GM18907 (cell line): ENCODE data around the gene ARSK.

Experiments
- ATAC-seq: cut with Tn5 transposase; IDR thresholded peaks from one replicate; pipeline ENCODE4 v1.9.1; 2021; ENCODE audit warnings: mild to moderate bottlenecking, moderate library complexity; ENCODE audit not compliant: unreplicated experiment

Gene ARSK

DNA sequence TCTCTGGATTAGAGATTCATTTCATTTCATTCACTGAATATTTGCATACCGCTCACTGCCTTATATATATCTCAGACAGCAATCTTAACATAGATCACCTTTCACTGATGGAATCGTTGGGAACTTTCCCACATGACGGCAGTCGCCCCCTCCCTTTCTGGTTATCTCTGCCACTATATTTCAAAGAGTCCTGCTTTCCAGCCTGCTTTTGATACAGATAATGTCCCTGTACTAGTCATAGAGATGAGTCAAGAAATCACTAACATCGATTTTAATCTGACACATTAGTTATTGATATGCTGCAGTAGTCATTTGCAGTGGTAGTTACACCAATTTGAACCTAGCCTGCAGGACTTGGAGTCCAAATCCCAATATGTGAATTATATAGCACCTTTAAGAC lies 8.5 kb downstream of the ARSK start:
- ATAC-seq: no peak

- no peak for ATAC-seq
Observed at GRCh38 chr5:95564450-95564849, 9.5 kb downstream of the ARSK start.

DNA sequence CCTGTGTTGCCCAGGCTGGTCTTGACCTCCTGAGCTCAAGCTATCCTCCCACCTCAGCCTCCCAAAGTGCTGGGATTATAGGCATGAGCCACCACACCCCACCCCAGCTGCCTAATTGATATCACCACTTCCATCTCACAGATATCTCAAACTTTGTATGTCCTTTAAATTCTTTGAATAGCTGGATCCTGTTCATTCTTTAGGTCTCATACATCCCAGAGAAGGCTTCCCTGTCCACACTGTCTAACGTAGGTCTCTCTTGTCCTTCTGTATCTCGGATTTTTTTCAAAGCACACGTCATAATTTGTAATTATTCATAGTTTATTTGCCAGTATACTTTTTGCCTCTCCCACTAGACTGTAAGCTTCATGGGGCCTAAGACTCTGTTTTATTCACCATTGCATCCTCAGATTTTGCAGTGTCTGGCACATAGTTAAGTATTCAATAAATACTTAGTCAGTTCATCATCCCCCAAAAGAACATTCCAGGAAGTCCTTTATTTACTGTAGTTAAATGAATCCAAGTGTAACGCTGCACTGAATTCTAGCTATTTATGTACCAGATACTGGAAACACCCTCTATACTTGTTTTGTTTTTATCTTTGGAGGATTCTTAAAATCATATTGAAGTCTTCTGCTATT lies 10.5 kb downstream of the ARSK start:
- ATAC-seq: no peak

- no peak for ATAC-seq
Observed at GRCh38 chr5:95572016-95572415, 17.1 kb downstream of the ARSK start.

GRCh38 chr5:95581576-95581975 lies 26.7 kb downstream of the ARSK start:
- no peak for ATAC-seq

DNA sequence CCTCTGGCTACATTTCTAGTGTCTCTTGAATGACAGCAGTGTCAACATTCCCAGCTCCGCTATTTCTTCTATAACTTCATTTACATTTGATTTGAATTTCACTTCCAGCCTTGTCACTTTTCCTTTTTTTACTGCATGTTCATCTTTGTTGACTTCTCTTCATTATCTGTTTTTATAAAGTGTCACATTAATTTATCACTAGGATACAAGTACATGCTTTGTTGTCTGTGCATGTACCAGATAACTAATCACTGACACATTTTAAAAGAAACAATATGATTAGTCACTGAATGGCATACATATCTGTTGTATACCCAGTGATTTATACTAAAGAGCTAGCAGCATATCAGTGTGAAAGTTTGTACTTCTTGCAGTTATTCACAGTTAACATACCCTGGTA lies 29.1 kb downstream of the ARSK start:
- no peak for ATAC-seq

DNA sequence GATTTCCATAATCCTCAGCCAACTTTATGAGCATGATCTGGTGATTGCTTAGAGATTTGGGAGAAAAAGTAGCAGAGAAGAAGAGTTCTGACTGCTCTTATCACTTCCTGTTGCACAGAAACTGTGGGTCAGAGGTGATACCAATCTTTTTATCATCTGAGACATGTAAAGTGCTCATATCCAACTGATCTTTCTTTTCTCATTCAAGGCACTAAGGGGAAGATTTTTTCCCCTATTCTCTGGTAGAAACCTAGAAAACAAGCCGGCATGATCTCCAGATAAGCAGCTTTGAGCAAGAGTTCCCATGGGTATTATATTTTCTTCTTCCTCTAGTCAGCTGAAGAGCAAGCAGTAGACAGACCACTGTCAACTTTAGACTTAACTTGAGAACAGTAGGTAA lies 36.0 kb downstream of the ARSK start:
- ATAC-seq: no peak

DNA sequence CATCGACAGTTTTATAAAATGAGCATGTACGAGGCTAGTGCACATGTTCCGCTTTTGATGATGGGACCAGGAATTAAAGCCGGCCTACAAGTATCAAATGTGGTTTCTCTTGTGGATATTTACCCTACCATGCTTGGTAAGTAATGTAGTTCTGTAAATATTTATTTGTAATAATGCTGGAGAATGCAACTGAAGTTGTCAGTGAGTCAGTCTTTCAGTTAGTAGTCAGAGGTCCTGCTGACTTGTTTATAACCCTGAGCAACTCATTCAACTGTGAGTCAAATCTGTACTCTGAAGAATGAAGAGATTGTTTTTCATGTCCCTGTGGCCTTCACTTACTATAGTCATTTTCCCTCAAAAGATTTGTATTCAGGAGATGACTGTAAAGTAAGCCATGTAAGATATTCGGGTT lies 36.6 kb downstream of the ARSK start:
- ATAC-seq: no peak

DNA sequence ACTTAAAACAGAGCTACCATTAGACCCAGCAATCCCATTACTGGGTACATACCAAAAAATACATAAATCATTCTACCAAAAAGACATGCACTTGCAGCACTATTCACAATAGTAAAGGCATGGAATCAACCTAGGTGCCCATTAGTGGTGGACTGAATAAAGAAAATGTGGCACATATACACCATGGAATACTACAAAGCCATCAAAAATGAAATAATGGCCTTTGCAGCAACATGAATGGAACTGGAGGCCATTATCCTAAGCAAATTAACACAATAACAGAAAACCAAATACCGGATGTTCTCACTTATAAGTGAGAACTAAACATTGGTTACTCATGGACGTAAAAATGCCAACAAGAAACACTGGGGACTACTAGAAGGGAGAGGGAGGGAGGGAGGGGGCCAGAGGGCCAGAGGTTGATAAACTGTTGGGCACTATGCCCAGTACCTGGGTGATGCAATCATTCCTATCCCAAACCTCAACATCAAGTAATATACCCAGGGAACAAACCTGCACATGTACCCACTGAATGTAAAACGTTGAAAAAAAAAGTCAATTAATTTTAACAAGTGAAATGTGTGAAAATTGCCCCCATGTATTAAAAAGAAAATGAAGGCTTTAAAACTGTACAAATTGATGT lies 40.5 kb downstream of the ARSK start:
- ATAC-seq: no peak

DNA sequence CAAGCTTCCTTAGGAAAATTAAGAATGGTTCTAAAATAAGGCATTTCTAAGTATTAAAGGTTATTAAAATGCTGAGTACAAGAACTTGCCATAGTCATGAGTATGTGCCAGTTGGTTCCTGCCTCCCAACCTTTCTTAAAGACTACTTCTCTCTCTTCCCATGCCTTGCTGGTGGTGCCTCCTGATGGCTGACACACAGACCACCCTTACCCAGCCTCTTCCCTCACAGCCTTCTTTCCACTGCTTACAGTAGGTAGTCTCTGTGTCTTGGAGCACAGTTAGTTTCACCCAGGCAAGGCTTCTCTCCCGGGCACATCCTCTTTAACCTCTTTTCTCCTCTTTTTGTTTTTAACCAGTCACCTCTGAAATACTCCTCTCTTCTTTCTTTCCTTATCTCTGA lies 44.4 kb downstream of the ARSK start:
- ATAC-seq: no peak

GRCh38 chr5:95600557-95600956 lies 45.7 kb downstream of the ARSK start:
- ATAC-seq: no peak

DNA sequence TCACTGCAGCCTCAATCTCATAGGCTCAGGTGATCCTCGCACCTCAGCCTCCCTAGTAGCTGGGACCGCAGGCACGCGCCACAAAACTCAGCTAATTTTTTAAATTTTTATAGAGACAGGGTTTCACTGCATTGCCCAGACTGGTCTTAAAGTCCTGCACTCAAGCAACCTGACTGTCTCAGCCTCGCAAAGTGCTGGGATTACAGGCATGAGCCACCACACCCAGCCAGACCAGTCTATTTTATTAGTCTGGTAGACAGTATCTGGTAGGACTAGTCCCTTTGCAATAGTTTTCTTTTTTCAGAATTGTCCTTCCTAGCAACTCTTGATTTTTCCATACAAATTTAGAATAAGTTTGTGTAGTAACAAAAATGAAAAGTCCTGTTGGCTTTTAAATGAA lies 50.9 kb downstream of the ARSK start:
- ATAC-seq: no peak

DNA sequence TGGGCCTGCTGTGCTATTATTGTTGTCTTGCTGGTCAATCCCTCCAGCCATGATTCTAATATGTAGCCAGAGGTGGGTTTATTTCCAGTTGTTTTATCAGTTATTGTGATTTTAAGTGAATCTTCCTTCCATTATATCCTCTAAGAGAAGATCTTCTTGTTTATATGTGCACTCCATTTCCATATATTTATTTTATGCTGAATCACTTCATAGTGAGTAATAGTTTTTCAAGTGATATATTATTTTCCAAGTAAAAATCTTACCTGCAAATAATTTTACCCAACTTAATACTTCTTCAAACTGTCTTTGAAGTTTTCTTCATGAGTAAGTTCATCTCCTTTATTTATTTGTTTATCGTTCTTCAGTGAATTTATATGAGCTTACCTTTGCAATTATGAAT lies 51.5 kb downstream of the ARSK start:
- ATAC-seq: no peak

DNA sequence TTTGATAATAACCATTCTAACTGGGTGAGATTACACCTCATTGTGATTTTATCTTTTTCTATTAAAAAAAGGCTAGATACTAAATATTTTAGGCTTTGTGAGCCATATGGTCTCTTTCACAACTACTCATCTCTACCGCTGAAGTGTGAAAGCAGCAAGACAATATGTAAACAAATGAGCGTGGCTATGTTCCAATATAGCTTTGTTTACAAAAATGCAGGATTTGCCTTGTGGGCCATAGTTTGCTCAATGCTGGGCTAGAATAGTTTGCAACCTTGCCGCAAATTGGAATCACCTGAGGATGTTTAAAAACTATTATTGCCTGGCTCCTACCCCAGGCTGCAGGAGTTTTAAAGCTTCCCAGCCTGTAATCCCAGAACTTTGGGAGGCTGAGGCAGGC lies 54.8 kb downstream of the ARSK start:
- no peak for ATAC-seq

GRCh38 chr5:95610546-95610945 lies 55.6 kb downstream of the ARSK start:
- ATAC-seq: no peak

- ATAC-seq: no peak
Observed at GRCh38 chr5:95611396-95611795, 56.5 kb downstream of the ARSK start.

DNA sequence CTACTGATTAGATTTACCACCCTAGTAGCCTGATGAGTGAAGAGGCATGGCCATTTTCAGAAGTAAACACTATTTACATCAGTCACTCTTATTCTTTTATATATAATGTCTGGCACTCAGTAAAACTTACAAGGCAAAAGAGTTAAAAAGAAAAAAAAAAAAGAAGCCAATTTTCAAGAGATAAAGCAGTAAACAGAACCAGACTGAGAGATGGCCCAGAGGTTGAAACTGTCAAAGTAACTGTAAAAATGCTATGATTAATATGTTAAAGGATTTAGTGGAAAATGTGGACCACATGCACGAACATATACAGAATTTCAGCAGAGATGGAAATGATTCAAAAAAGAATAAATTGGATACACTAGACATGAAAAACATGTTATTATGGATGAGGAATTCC lies 58.6 kb downstream of the ARSK start:
- no peak for ATAC-seq

- no peak for ATAC-seq
Observed at GRCh38 chr5:95615164-95615467, 60.2 kb downstream of the ARSK start.

DNA sequence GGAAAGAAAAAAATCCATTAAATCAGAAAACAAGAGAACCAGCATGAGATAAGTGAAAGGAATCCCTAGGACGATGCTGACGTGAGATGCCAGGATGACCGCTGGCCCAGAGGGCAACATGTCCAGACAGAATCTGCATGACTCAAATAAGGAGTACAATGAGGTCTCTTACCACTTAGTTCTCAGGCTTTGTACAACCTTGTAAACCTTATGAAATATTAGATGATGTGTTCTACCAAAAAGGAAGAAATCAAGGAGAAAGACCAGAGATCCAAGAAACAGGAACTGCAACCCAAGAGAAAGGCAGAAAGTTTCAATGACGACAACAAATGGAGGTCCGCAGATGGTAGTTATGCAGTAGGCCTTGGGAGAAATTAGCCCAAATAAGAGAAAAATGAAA lies 62.2 kb downstream of the ARSK start:
- no peak for ATAC-seq

GRCh38 chr5:95619096-95619495 lies 64.2 kb downstream of the ARSK start:
- no peak for ATAC-seq

DNA sequence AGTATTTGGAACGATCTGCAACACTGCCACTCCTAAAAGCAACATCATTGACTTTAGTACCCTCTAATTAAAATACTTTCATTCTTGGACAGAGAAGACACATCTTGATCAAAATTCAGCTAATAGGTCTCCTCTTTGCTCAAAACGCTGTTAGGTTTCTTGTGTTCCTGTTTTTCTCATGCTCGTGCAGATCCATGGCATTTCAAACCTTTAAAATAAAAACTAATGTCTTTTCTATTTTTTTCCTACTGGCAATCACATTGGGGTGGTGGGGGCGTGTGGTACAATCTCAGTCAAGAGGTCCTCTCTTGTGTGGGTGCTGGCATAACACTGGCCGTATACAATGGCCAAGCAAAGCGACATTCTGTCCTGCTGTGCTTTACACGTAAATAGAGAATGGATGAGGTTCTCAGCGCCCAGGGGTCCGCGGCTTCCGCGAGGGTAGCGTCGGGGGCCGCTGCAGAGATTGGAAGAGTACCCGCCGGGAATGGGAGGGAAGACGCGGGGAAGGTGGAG lies 64.7 kb downstream of the ARSK start:
- no peak for ATAC-seq

GRCh38 chr5:95620030-95620869 lies 65.3 kb downstream of the ARSK start, which contains the start of gene GPR150:
TSS of gene GPR150 (plus strand) at chr5:95620087. CDS start at chr5:95620276, 189 bp downstream.
- ATAC-seq: peak; percentile 67
